Activated CD8-positive, alpha-beta memory T cell treated with anti-CD3 and anti-CD28 coated beads, Interleukin-2, amount 50 U/mL, for 24 hours (primary cell): ENCODE measurements around the gene ASMTL.
"Not testable (repeated sequence)": the region's sequence is repeated elsewhere in the genome, so short reads cannot be mapped to it uniquely, and the experiment has no call there.

Experiments
- DNase-seq: peaks from one replicate; pipeline ENCODE4 v3.0.0-alpha.2; 2020; ENCODE audit errors: extremely low read depth

ASMTL gene

GRCh38 chrX:1452516-1453394, at the start of gene ASMTL:
ASMTL (minus strand) TSS chrX:1452909; CDS start chrX:1452840, 69 bp downstream.
- peak; percentile 100 for DNase-seq

- DNase-seq = no peak
Measured at GRCh38 chrX:1502241-1502640, 49.5 kb upstream of the ASMTL start.

- DNase-seq = no peak
Measured at GRCh38 chrX:1500701-1501624, 48.3 kb upstream of the ASMTL start.

- no peak for DNase-seq
Measured at GRCh38 chrX:1496076-1496475, 43.4 kb upstream of the ASMTL start.

- no peak for DNase-seq
Measured at GRCh38 chrX:1493877-1494510, 41.3 kb upstream of the ASMTL start.

GRCh38 chrX:1493412-1493811, 40.7 kb upstream of the ASMTL start:
- DNase-seq = no peak

GRCh38 chrX:1492421-1493012, 39.8 kb upstream of the ASMTL start:
- no peak for DNase-seq

- DNase-seq = no peak
Measured at GRCh38 chrX:1491851-1492349, 39.2 kb upstream of the ASMTL start.

- DNase-seq = not testable (repeated sequence)
Measured at GRCh38 chrX:1491248-1491647, 38.5 kb upstream of the ASMTL start.

- not testable (repeated sequence) for DNase-seq
Measured at GRCh38 chrX:1490723-1491122, 38.0 kb upstream of the ASMTL start.

- not testable (repeated sequence) for DNase-seq
Measured at GRCh38 chrX:1489354-1489753, 36.6 kb upstream of the ASMTL start.

GRCh38 chrX:1488745-1489144, 36.0 kb upstream of the ASMTL start:
- no peak for DNase-seq

GRCh38 chrX:1488141-1488540, 35.4 kb upstream of the ASMTL start:
- DNase-seq = no peak

GRCh38 chrX:1487401-1487800, 34.7 kb upstream of the ASMTL start:
- DNase-seq = no peak

GRCh38 chrX:1486749-1487361, 34.1 kb upstream of the ASMTL start:
- no peak for DNase-seq

GRCh38 chrX:1486177-1486576, 33.5 kb upstream of the ASMTL start:
- no peak for DNase-seq

- DNase-seq = no peak
Measured at GRCh38 chrX:1485033-1485432, 32.3 kb upstream of the ASMTL start.

- DNase-seq = no peak
Measured at GRCh38 chrX:1484638-1485019, 31.9 kb upstream of the ASMTL start.

GRCh38 chrX:1483843-1484637, 31.3 kb upstream of the ASMTL start:
- DNase-seq = no peak

- DNase-seq = not testable (repeated sequence)
Measured at GRCh38 chrX:1482530-1482928, 29.8 kb upstream of the ASMTL start.
